GM23248 (cell line): ENCODE measurements around the gene EVL.

Experiments used
- EZH2 ChIP-seq: fragments of 200-600 bp; sonication (generic); IDR thresholded peaks from 2 replicates; pipeline ENCODE4 v1.6.1; 2018; ENCODE audit warnings: antibody characterized with exemption, mild to moderate bottlenecking; ENCODE audit not compliant: insufficient read depth, poor library complexity, severe bottlenecking
- EZH2phosphoT487 ChIP-seq: fragments of 200-600 bp; sonication (generic); IDR thresholded peaks from 2 replicates; pipeline ENCODE4 v1.6.1; 2018; ENCODE audit warnings: antibody characterized with exemption, moderate library complexity, mild to moderate bottlenecking, low read depth; ENCODE audit not compliant: insufficient read depth

- no peak for TF ChIP-seq EZH2
- no peak for TF ChIP-seq EZH2phosphoT487
Observed at GRCh38 chr14:100152091-100152490, 86.9 kb downstream of the EVL start.
